ENCODE results near the gene TCTN2. TPM values are rescaled to one million over a fixed set of nuclear protein-coding genes. Genes with fewer than 3 reads are reported as not detected.

Gene TCTN2
- total RNA-seq, 1 experiment from 2014 or later = 12.1 TPM

GRCh38 chr12:123696207-123696606 lies 25.3 kb downstream of the TCTN2 start:
- no peak for TF ChIP-seq EGR1 (IDR thresholded peaks at IDR 0.05; ENCODE audit: low read depth)
- TF ChIP-seq, protein P1, sequence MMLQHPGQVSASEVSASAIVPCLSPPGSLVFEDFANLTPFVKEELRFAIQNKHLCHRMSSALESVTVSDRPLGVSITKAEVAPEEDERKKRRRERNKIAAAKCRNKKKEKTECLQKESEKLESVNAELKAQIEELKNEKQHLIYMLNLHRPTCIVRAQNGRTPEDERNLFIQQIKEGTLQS (IDR thresholded peaks at IDR 0.05) = no peak
- TF ChIP-seq POLR2A (IDR thresholded peaks at IDR 0.05; ENCODE audit: borderline replicate concordance, extremely low read depth, insufficient read depth, insufficient read length) = no peak
- TF ChIP-seq, protein P2, sequence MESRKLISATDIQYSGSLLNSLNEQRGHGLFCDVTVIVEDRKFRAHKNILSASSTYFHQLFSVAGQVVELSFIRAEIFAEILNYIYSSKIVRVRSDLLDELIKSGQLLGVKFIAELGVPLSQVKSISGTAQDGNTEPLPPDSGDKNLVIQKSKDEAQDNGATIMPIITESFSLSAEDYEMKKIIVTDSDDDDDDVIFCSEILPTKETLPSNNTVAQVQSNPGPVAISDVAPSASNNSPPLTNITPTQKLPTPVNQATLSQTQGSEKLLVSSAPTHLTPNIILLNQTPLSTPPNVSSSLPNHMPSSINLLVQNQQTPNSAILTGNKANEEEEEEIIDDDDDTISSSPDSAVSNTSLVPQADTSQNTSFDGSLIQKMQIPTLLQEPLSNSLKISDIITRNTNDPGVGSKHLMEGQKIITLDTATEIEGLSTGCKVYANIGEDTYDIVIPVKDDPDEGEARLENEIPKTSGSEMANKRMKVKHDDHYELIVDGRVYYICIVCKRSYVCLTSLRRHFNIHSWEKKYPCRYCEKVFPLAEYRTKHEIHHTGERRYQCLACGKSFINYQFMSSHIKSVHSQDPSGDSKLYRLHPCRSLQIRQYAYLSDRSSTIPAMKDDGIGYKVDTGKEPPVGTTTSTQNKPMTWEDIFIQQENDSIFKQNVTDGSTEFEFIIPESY (IDR thresholded peaks at IDR 0.05; ENCODE audit: extremely low read depth, insufficient replicate concordance, low read length) = no peak
- no peak for TF ChIP-seq SP1 (IDR thresholded peaks at IDR 0.05; ENCODE audit: low read depth)
- TF ChIP-seq SRF (IDR thresholded peaks at IDR 0.05; ENCODE audit: low read depth) = no peak
- TF ChIP-seq SIN3A (IDR thresholded peaks at IDR 0.05; ENCODE audit: low read depth) = no peak
- no peak for TF ChIP-seq FOSL1 (IDR thresholded peaks at IDR 0.05; ENCODE audit: low read depth)
- TF ChIP-seq YY1 (IDR thresholded peaks at IDR 0.05; ENCODE audit: extremely low read depth, insufficient replicate concordance, low read depth, low read length) = no peak
- no peak for TF ChIP-seq RAD21 (IDR thresholded peaks at IDR 0.05; ENCODE audit: low read depth)
- TF ChIP-seq JUND (IDR thresholded peaks at IDR 0.05) = no peak
- TF ChIP-seq ZNF274 (IDR thresholded peaks at IDR 0.05; ENCODE audit: low read depth, low read length) = no peak
- TF ChIP-seq, protein P3, sequence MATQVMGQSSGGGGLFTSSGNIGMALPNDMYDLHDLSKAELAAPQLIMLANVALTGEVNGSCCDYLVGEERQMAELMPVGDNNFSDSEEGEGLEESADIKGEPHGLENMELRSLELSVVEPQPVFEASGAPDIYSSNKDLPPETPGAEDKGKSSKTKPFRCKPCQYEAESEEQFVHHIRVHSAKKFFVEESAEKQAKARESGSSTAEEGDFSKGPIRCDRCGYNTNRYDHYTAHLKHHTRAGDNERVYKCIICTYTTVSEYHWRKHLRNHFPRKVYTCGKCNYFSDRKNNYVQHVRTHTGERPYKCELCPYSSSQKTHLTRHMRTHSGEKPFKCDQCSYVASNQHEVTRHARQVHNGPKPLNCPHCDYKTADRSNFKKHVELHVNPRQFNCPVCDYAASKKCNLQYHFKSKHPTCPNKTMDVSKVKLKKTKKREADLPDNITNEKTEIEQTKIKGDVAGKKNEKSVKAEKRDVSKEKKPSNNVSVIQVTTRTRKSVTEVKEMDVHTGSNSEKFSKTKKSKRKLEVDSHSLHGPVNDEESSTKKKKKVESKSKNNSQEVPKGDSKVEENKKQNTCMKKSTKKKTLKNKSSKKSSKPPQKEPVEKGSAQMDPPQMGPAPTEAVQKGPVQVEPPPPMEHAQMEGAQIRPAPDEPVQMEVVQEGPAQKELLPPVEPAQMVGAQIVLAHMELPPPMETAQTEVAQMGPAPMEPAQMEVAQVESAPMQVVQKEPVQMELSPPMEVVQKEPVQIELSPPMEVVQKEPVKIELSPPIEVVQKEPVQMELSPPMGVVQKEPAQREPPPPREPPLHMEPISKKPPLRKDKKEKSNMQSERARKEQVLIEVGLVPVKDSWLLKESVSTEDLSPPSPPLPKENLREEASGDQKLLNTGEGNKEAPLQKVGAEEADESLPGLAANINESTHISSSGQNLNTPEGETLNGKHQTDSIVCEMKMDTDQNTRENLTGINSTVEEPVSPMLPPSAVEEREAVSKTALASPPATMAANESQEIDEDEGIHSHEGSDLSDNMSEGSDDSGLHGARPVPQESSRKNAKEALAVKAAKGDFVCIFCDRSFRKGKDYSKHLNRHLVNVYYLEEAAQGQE (IDR thresholded peaks at IDR 0.05; ENCODE audit: low read depth) = no peak
- no peak for TF ChIP-seq ZFX (IDR thresholded peaks at IDR 0.05)
- TF ChIP-seq TCF7L2 (IDR thresholded peaks at IDR 0.05; ENCODE audit: borderline replicate concordance, extremely low read depth, insufficient read depth, insufficient read length) = no peak
- Histone ChIP-seq H3K4me2 (ENCODE audit: low read length) (no peak overlapping the region), H3K4me3 (replicated peaks in 1 of 2; ENCODE audit: low read depth in 1 of 2, low read length in 2 of 2) (no peak overlapping the region), H3K79me2 (ENCODE audit: insufficient read depth, low read length) (no peaks in the 10 kb centered on the region), H3K9me3 (ENCODE audit: control insufficient read depth in 1 of 2, insufficient read depth in 1 of 2, low read depth in 1 of 2, low read length in 2 of 2) (no peaks in the 10 kb centered on the region), H2AFZ (ENCODE audit: low read depth, low read length, poor library complexity, severe bottlenecking) (no peak overlapping the region), H3K9ac (ENCODE audit: low read length) (no peak overlapping the region), H3K36me3 (ENCODE audit: control insufficient read depth in 1 of 2, insufficient read depth in 2 of 2, low read length in 2 of 2) (no peaks in the 10 kb centered on the region), H3K9me2 (ENCODE audit: insufficient read depth) (no peaks in the 10 kb centered on the region), H4K20me1 (ENCODE audit: insufficient read depth) (no peaks in the 10 kb centered on the region), H3K27me3 (ENCODE audit: insufficient read depth, low read length) (no peaks in the 10 kb centered on the region), H3K4me1 (ENCODE audit: control insufficient read depth in 1 of 2, insufficient read depth in 2 of 2, low read length in 2 of 2) (no peaks in the 10 kb centered on the region), H3K27ac (ENCODE audit: low read depth, low read length) (no peak overlapping the region)
- DNase-seq (ENCODE audit: low read depth, low spot score) (no peak), ATAC-seq (no peak)
- CTCF ChIA-PET = no interaction called here
- POLR2A ChIA-PET = no interaction called here
- BruUV-seq (replicated peaks) = no TSS peak
- RAD21 ChIA-PET (ENCODE audit: low non-redundant PET in 1 of 2, low total read pairs in 2 of 2, uncharacterized antibody in 2 of 2, unreplicated experiment in 2 of 2) = no interaction called here
- intact Hi-C loops (cut with micrococcal nuclease) = no loop called here

Measured in HCT116 (cell line).